ENCODE data around the gene BBS7. TPM values are rescaled to one million over a fixed set of nuclear protein-coding genes. Genes with fewer than 3 reads are reported as not detected.

BBS7 gene
- total RNA-seq, 1 experiment from 2014 or later, result 20.5 TPM

DNA sequence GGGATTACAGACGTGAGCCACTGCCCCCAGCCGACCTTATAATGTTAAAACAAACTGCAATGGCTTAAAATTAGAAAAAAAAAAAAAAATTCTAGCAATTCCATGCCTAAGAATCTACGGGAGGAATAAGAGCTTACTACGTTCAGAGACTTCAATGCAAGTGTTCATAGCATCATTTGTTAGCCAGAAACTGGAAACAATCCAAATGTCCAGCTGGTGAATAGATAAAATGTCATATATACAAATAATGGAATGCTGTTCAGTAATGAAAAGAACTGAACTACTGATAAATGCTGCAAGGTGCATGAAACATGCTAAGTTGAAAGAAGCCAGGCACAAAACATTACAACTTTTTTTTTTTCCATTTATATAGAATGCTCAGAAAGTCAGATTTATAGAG is 63.9 kb downstream of the BBS7 start:
- Mint-ChIP-seq H3K27ac (no peak overlapping the region), H3K9me3 (no peaks in the 10 kb centered on the region), H3K27me3 (ENCODE audit: low read depth) (no peaks in the 10 kb centered on the region), H3K4me3 (no peak overlapping the region), H3K4me1 (peaks cover 8% of the 10 kb centered on the region), H3K36me3 (peaks cover 61% of the 10 kb centered on the region)
- ATAC-seq, result no peak
- CTCF ChIA-PET, result no interaction called here
- DNase-seq (ENCODE audit: low spot score), result no peak
- TF ChIP-seq ZNF396 (CRISPR knock-in tag; IDR thresholded peaks at IDR 0.05; ENCODE audit: borderline replicate concordance) (no peak), SP1 (CRISPR knock-in tag; conservative IDR thresholded peaks at IDR 0.05) (no peak), NR2C2 (CRISPR knock-in tag; IDR thresholded peaks at IDR 0.05) (no peak), ZNF232 (CRISPR knock-in tag; IDR thresholded peaks at IDR 0.05) (no peak), GABPB1 (CRISPR knock-in tag; IDR thresholded peaks at IDR 0.05) (no peak), ELF4 (CRISPR knock-in tag; IDR thresholded peaks at IDR 0.05; ENCODE audit: low read depth) (no peak), NR1H2 (CRISPR knock-in tag; IDR thresholded peaks at IDR 0.05) (no peak), MXD4 (CRISPR knock-in tag; IDR thresholded peaks at IDR 0.05; ENCODE audit: borderline replicate concordance) (no peak), CTCF (IDR thresholded peaks at IDR 0.05) (no peak), MYBL2 (CRISPR knock-in tag; IDR thresholded peaks at IDR 0.05) (no peak), GRHL2 (CRISPR knock-in tag; IDR thresholded peaks at IDR 0.05; ENCODE audit: insufficient replicate concordance, severe bottlenecking) (no peak), ZNF121 (CRISPR knock-in tag; IDR thresholded peaks at IDR 0.05) (no peak), OVOL2 (CRISPR knock-in tag; IDR thresholded peaks at IDR 0.05; ENCODE audit: borderline replicate concordance) (no peak), HMGXB4 (CRISPR knock-in tag; IDR thresholded peaks at IDR 0.05) (no peak)
- POLR2A ChIA-PET, result no interaction called here

- no peaks in the 10 kb centered on the region for H3K27me3 Mint-ChIP-seq (ENCODE audit: low read depth)
- H3K27ac Mint-ChIP-seq, result peak overlapping the region; percentile 97
- DNase-seq (ENCODE audit: low spot score) (no peak), ATAC-seq (no peak)
- peaks cover 31% of the 10 kb centered on the region for H3K36me3 Mint-ChIP-seq
- POLR2A ChIA-PET, result interaction anchor here (1.0 to 1.3 kb wide), 5 partner anchors 14 to 108 kb away, joined by 3 to 4 read pairs (median 3); partner anchors contain the start of genes ANXA5 and BBS7
- CTCF ChIA-PET, result interaction anchor here (1.0 kb wide), 1 partner anchor 9 kb away, joined by 3 read pairs; no protein-coding TSS in a partner anchor
- peaks cover 14% of the 10 kb centered on the region for H3K4me1 Mint-ChIP-seq
- peak overlapping the region; percentile 81 for H3K4me3 Mint-ChIP-seq
- no peaks in the 10 kb centered on the region for H3K9me3 Mint-ChIP-seq
- TF ChIP-seq NFYB (CRISPR knock-in tag; conservative IDR thresholded peaks at IDR 0.05; ENCODE audit: low read depth), result no peak
- no peak for TF ChIP-seq ZNF396 (CRISPR knock-in tag; IDR thresholded peaks at IDR 0.05; ENCODE audit: borderline replicate concordance)
- TF ChIP-seq, protein P1, sequence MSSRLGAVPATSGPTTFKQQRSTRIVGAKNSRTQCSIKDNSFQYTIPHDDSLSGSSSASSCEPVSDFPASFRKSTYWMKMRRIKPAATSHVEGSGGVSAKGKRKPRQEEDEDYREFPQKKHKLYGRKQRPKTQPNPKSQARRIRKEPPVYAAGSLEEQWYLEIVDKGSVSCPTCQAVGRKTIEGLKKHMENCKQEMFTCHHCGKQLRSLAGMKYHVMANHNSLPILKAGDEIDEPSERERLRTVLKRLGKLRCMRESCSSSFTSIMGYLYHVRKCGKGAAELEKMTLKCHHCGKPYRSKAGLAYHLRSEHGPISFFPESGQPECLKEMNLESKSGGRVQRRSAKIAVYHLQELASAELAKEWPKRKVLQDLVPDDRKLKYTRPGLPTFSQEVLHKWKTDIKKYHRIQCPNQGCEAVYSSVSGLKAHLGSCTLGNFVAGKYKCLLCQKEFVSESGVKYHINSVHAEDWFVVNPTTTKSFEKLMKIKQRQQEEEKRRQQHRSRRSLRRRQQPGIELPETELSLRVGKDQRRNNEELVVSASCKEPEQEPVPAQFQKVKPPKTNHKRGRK (CRISPR knock-in tag; IDR thresholded peaks at IDR 0.05; ENCODE audit: borderline replicate concordance), result no peak
- no peak for TF ChIP-seq ZNF423 (CRISPR knock-in tag; IDR thresholded peaks at IDR 0.05)
Observed at GRCh38 chr4:121801715-121802075, 68.6 kb downstream of the BBS7 start.

- DNase-seq (ENCODE audit: low spot score) (peak; percentile 94), ATAC-seq (peak; percentile 75)
- CTCF ChIA-PET, result interaction anchor here (1.0 kb wide), 1 partner anchor 9 kb away, joined by 3 read pairs; no protein-coding TSS in a partner anchor
- Mint-ChIP-seq H3K27ac (peak within 1 kb of the TSS; percentile 97), H3K36me3 (peaks cover 25% of the 10 kb centered on the region), H3K4me3 (peak within 1 kb of the TSS; percentile 81), H3K9me3 (no peaks in the 10 kb centered on the region), H3K27me3 (ENCODE audit: low read depth) (no peaks in the 10 kb centered on the region), H3K4me1 (peaks cover 19% of the 10 kb centered on the region)
- POLR2A ChIA-PET, result interaction anchor here (1.0 to 1.3 kb wide), 5 partner anchors 15 to 107 kb away, joined by 3 to 4 read pairs (median 3); partner anchors contain the start of genes ANXA5 and BBS7
- TF ChIP-seq ESRRA (CRISPR knock-in tag; IDR thresholded peaks at IDR 0.05; ENCODE audit: borderline replicate concordance), result no peak
- TF ChIP-seq IRF1 (CRISPR knock-in tag; IDR thresholded peaks at IDR 0.05), result no peak
- TF ChIP-seq ERG (CRISPR knock-in tag; IDR thresholded peaks at IDR 0.05), result no peak
- TF ChIP-seq, protein P2, sequence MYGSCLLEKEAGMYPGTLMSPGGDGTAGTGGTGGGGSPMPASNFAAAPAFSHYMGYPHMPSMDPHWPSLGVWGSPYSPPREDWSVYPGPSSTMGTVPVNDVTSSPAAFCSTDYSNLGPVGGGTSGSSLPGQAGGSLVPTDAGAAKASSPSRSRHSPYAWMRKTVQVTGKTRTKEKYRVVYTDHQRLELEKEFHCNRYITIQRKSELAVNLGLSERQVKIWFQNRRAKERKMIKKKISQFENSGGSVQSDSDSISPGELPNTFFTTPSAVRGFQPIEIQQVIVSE (CRISPR knock-in tag; IDR thresholded peaks at IDR 0.05; ENCODE audit: borderline replicate concordance), result no peak
- TF ChIP-seq NFYB (CRISPR knock-in tag; conservative IDR thresholded peaks at IDR 0.05; ENCODE audit: low read depth), result no peak
- TF ChIP-seq, protein P3, sequence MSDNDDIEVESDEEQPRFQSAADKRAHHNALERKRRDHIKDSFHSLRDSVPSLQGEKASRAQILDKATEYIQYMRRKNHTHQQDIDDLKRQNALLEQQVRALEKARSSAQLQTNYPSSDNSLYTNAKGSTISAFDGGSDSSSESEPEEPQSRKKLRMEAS (CRISPR knock-in tag; IDR thresholded peaks at IDR 0.05), result peak; percentile 87
- peak; percentile 45 for TF ChIP-seq HMGA2 (CRISPR knock-in tag; IDR thresholded peaks at IDR 0.05)
- TF ChIP-seq PRRX2 (CRISPR knock-in tag; IDR thresholded peaks at IDR 0.05), result no peak
- no peak for TF ChIP-seq ELF4 (CRISPR knock-in tag; IDR thresholded peaks at IDR 0.05; ENCODE audit: low read depth)
Observed at GRCh38 chr4:121800961-121801714, 69.1 kb downstream of the BBS7 start, which contains the start of gene EXOSC9. Gene EXOSC9, plus strand, starts transcription at chr4:121801323. Its CDS starts 102 bp downstream, at chr4:121801425.

Data from WTC11 (cell line).